HG02623 (cell line): Measurements from ENCODE around the gene EFR3B.
A peak's percentile ranks its signal among the peaks of the same experiment; 100 is the strongest.

ENCODE experiments used
- ATAC-seq: cut with Tn5 transposase; IDR thresholded peaks from one replicate; pipeline ENCODE4 v1.9.1; 2021; ENCODE audit warnings: moderate library complexity; ENCODE audit not compliant: unreplicated experiment

Gene EFR3B

GRCh38 chr2:25035537-25036220, 6.2 kb upstream of the EFR3B start:
- no peak for ATAC-seq

- no peak for ATAC-seq
Observed at GRCh38 chr2:25036221-25036559, 5.7 kb upstream of the EFR3B start.

GRCh38 chr2:25039126-25039525, 2.8 kb upstream of the EFR3B start:
- no peak for ATAC-seq

GRCh38 chr2:25041307-25041927, 459 bp upstream of the EFR3B start:
- ATAC-seq = peak; percentile 10

- no peak for ATAC-seq
Observed at GRCh38 chr2:25042321-25043240, 705 bp downstream of the EFR3B start.

- ATAC-seq = no peak
Observed at GRCh38 chr2:25043241-25043867, 1.5 kb downstream of the EFR3B start.

- no peak for ATAC-seq
Observed at GRCh38 chr2:25044011-25044410, 2.1 kb downstream of the EFR3B start.

GRCh38 chr2:25044990-25045389, 3.1 kb downstream of the EFR3B start:
- ATAC-seq = no peak

- no peak for ATAC-seq
Observed at GRCh38 chr2:25049422-25049821, 7.5 kb downstream of the EFR3B start.

- ATAC-seq = no peak
Observed at GRCh38 chr2:25050128-25050527, 8.3 kb downstream of the EFR3B start.

GRCh38 chr2:25053041-25053440, 11.2 kb downstream of the EFR3B start:
- ATAC-seq = no peak

- no peak for ATAC-seq
Observed at GRCh38 chr2:25054720-25055119, 12.8 kb downstream of the EFR3B start.

- ATAC-seq = no peak
Observed at GRCh38 chr2:25055376-25055920, 13.6 kb downstream of the EFR3B start.

- ATAC-seq = no peak
Observed at GRCh38 chr2:25056098-25056821, 14.4 kb downstream of the EFR3B start.

- no peak for ATAC-seq
Observed at GRCh38 chr2:25062511-25062917, 20.6 kb downstream of the EFR3B start.

GRCh38 chr2:25063876-25064660, 22.2 kb downstream of the EFR3B start:
- ATAC-seq = no peak

GRCh38 chr2:25065768-25066167, 23.9 kb downstream of the EFR3B start:
- ATAC-seq = no peak

- no peak for ATAC-seq
Observed at GRCh38 chr2:25066455-25066854, 24.6 kb downstream of the EFR3B start.

- no peak for ATAC-seq
Observed at GRCh38 chr2:25068217-25068616, 26.3 kb downstream of the EFR3B start.

GRCh38 chr2:25071966-25072365, 30.1 kb downstream of the EFR3B start:
- no peak for ATAC-seq
